ENCODE data around the gene YAP1.
A peak's percentile ranks its signal among the peaks of the same experiment; 100 is the strongest.

Gene YAP1

GRCh38 chr11:102268083-102268984 lies 158.1 kb downstream of the YAP1 start (continued):
- TF ChIP-seq CTCF (tag by site-specific recombination; IDR thresholded peaks at IDR 0.05): no peak; the same call in 1 of the 2 replicates
- peak; percentile 19; the same call in 1 of the 2 replicates for TF ChIP-seq GLIS2 (tag by site-specific recombination; IDR thresholded peaks at IDR 0.05)
- TF ChIP-seq KLF7 (tag by site-specific recombination; IDR thresholded peaks at IDR 0.05; ENCODE audit: borderline replicate concordance): no peak
- no peak for TF ChIP-seq ZNF274 (IDR thresholded peaks at IDR 0.05; ENCODE audit: low read length)
- TF ChIP-seq ZNF274 (tag by site-specific recombination; IDR thresholded peaks at IDR 0.05; ENCODE audit: borderline replicate concordance): no peak
- 0 out of 2 replicates have a peak, but pooled peaks have one; percentile 35 for TF ChIP-seq ZBTB20 (tag by site-specific recombination; IDR thresholded peaks at IDR 0.05)
- no peak for TF ChIP-seq ZNF132 (tag by site-specific recombination; IDR thresholded peaks at IDR 0.05; ENCODE audit: borderline replicate concordance)
- TF ChIP-seq ZNF785 (tag by site-specific recombination; IDR thresholded peaks at IDR 0.05): no peak
- peak; percentile 40; the same call in 1 of the 2 replicates for TF ChIP-seq KLF9 (tag by site-specific recombination; IDR thresholded peaks at IDR 0.05; ENCODE audit: low read depth)
- TF ChIP-seq ZBTB26 (tag by site-specific recombination; optimal IDR thresholded peaks at IDR 0.05): peak; percentile 16
- peak; percentile 21; the same call in 1 of the 2 replicates for TF ChIP-seq KLF8 (tag by site-specific recombination; IDR thresholded peaks at IDR 0.05)
- TF ChIP-seq TRIM28 (IDR thresholded peaks at IDR 0.05; ENCODE audit: borderline replicate concordance, low read length): peak; percentile 51; the same call in 1 of the 2 replicates
- TF ChIP-seq ZNF488 (tag by site-specific recombination; IDR thresholded peaks at IDR 0.05): no peak
- TF ChIP-seq SCRT2 (tag by site-specific recombination; IDR thresholded peaks at IDR 0.05): no peak
- TF ChIP-seq ZNF544 (tag by site-specific recombination; IDR thresholded peaks at IDR 0.05): no peak
- peak; percentile 35 for TF ChIP-seq GLIS1 (tag by site-specific recombination; IDR thresholded peaks at IDR 0.05)
- no peak for TF ChIP-seq ZFP41 (tag by site-specific recombination; IDR thresholded peaks at IDR 0.05; ENCODE audit: borderline replicate concordance)
- peak; percentile 49; the same call in 1 of the 2 replicates for TF ChIP-seq HIC1 (tag by site-specific recombination; IDR thresholded peaks at IDR 0.05)
- no peak for TF ChIP-seq ZSCAN18 (tag by site-specific recombination; IDR thresholded peaks at IDR 0.05)
- TF ChIP-seq PRDM4 (tag by site-specific recombination; IDR thresholded peaks at IDR 0.05): no peak
- no peak for TF ChIP-seq ZSCAN5A (tag by site-specific recombination; IDR thresholded peaks at IDR 0.05)

All from HEK293 (cell line).